Neural progenitor cell (in vitro differentiated cells): ENCODE measurements around the gene FHOD3. TPM values are rescaled to one million over a fixed set of nuclear protein-coding genes. Genes with fewer than 3 reads are reported as not detected.

Source experiments
- DNase-seq: peaks from one replicate; pipeline ENCODE4 v3.0.0-alpha.2; 2016; ENCODE audit warnings: low spot score
- H2AFZ ChIP-seq: fragments of 200-600 bp; sonication (generic); replicated peaks from 2 replicates; pipeline ENCODE4 v1.6.1; 2016; ENCODE audit warnings: antibody characterized with exemption
- H3F3A ChIP-seq: fragments of 200-600 bp; sonication (generic); 2 replicates; pipeline ENCODE4 v1.6.1; 2016; ENCODE audit warnings: antibody characterized with exemption, low read depth
- H3K27ac ChIP-seq: fragments of 200-600 bp; sonication (generic); 2 replicates; pipeline ENCODE4 v1.5.1; 2016; ENCODE audit warnings: mild to moderate bottlenecking
- H3K27me3 ChIP-seq: fragments of 200-600 bp; sonication (generic); 2 replicates; pipeline ENCODE4 v1.6.1; 2016; ENCODE audit warnings: mild to moderate bottlenecking, moderate library complexity
- H3K36me3 ChIP-seq: fragments of 200-600 bp; sonication (generic); 2 replicates; pipeline ENCODE4 v1.5.1; 2016
- H3K4me1 ChIP-seq: fragments of 200-600 bp; sonication (generic); 2 replicates; pipeline ENCODE4 v1.6.1; 2016; ENCODE audit warnings: mixed run types
- H3K4me2 ChIP-seq: fragments of 200-600 bp; sonication (generic); 2 replicates; pipeline ENCODE4 v1.6.1; 2016
- H3K4me3 ChIP-seq: fragments of 200-600 bp; sonication (generic); 2 replicates; pipeline ENCODE4 v1.5.1; 2016
- H3K79me2 ChIP-seq: fragments of 200-600 bp; sonication (generic); 2 replicates; pipeline ENCODE4 v1.6.1; 2016; ENCODE audit warnings: low read depth
- H3K9ac ChIP-seq: fragments of 200-600 bp; sonication (generic); 2 replicates; pipeline ENCODE4 v1.6.1; 2016
- H3K9me3 ChIP-seq: fragments of 200-600 bp; sonication (generic); 2 replicates; pipeline ENCODE4 v1.5.1; 2016; ENCODE audit warnings: low read depth
- H4K20me1 ChIP-seq: fragments of 200-600 bp; sonication (generic); 2 replicates; pipeline ENCODE4 v1.6.1; 2016; ENCODE audit warnings: low read depth
- H3K27ac Mint-ChIP-seq: 3 replicates; pipeline ENCODE4 v1.8.0; 2021; ENCODE audit warnings: mixed read lengths
- H3K27me3 Mint-ChIP-seq: 2 replicates; pipeline ENCODE4 v1.8.0; 2022; ENCODE audit warnings: low read depth, mild to moderate bottlenecking, inconsistent platforms, moderate library complexity, mixed read lengths; ENCODE audit not compliant: insufficient read depth
- H3K36me3 Mint-ChIP-seq: 3 replicates; pipeline ENCODE4 v1.8.0; 2021; ENCODE audit warnings: mixed read lengths
- H3K4me1 Mint-ChIP-seq: 3 replicates; pipeline ENCODE4 v1.8.0; 2021; ENCODE audit warnings: mixed read lengths
- H3K4me3 Mint-ChIP-seq: 3 replicates; pipeline ENCODE4 v1.8.0; 2021; ENCODE audit warnings: mild to moderate bottlenecking, moderate library complexity, mixed read lengths
- H3K9me3 Mint-ChIP-seq: 3 replicates; pipeline ENCODE4 v1.8.0; 2020; ENCODE audit warnings: mixed read lengths
- EZH2 ChIP-seq: fragments of 200-600 bp; sonication (generic); IDR thresholded peaks from 2 replicates; pipeline ENCODE4 v1.6.1; 2017; ENCODE audit warnings: antibody characterized with exemption, mild to moderate bottlenecking, moderate library complexity
- EZH2phosphoT487 ChIP-seq: fragments of 200-600 bp; sonication (generic); IDR thresholded peaks from 2 replicates; pipeline ENCODE4 v1.6.1; 2017; ENCODE audit warnings: antibody characterized with exemption
- total RNA-seq: library from RNA; depleted of rRNA; stranded (reverse); fragments of >200 nt; gene quantifications from 2 replicates; pipeline ENCODE4 v1.2.3, GENCODE V29; 2015; ENCODE audit warnings: low replicate concordance
- TF ChIP-seq, protein P1 (sequence below): fragments of 200-600 bp; sonication (generic); IDR thresholded peaks from 2 replicates; pipeline ENCODE4 v1.5.1; 2017; ENCODE audit warnings: antibody characterized with exemption, mild to moderate bottlenecking

Gene FHOD3
- total RNA-seq, 1 donor from 2014 or later, result 69.7 TPM

DNA sequence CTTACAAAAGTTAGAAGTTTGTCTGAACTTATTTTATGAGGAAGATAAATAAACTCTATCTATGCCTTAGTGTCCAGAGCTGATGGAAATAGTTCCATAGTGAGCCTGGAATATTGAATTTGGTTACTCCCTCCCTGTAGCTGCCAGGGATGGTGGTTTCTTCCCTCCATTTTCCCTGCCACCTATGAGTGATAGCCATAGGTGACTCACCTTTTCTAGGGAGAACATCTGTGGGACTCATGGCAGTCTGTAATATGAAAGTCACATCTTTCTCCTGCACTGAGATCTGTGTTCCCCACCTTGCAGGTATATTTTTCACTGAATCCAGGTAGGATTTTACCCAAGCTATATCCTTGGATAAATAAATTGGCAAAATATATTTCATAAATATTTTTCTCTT, 382.5 kb downstream of the FHOD3 start:
- H3K27ac Mint-ChIP-seq, result no peak overlapping the region
- Histone ChIP-seq H3K9ac (no peak overlapping the region), H4K20me1 (peaks cover 4% of the 10 kb centered on the region), H3F3A (no peaks in the 10 kb centered on the region), H3K27ac (no peak overlapping the region), H3K36me3 (peaks cover 30% of the 10 kb centered on the region), H3K9me3 (peaks cover 3% of the 10 kb centered on the region), H3K4me2 (no peak overlapping the region), H3K4me1 (no peaks in the 10 kb centered on the region), H2AFZ (no peak overlapping the region), H3K27me3 (no peaks in the 10 kb centered on the region), H3K79me2 (no peaks in the 10 kb centered on the region), H3K4me3 (no peak overlapping the region)
- no peak for DNase-seq
- TF ChIP-seq, protein P1, sequence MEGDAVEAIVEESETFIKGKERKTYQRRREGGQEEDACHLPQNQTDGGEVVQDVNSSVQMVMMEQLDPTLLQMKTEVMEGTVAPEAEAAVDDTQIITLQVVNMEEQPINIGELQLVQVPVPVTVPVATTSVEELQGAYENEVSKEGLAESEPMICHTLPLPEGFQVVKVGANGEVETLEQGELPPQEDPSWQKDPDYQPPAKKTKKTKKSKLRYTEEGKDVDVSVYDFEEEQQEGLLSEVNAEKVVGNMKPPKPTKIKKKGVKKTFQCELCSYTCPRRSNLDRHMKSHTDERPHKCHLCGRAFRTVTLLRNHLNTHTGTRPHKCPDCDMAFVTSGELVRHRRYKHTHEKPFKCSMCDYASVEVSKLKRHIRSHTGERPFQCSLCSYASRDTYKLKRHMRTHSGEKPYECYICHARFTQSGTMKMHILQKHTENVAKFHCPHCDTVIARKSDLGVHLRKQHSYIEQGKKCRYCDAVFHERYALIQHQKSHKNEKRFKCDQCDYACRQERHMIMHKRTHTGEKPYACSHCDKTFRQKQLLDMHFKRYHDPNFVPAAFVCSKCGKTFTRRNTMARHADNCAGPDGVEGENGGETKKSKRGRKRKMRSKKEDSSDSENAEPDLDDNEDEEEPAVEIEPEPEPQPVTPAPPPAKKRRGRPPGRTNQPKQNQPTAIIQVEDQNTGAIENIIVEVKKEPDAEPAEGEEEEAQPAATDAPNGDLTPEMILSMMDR, result no peak
- TF ChIP-seq EZH2 (no peak), EZH2phosphoT487 (no peak)
- no peak overlapping the region for H3K4me3 Mint-ChIP-seq
- H3K27me3 Mint-ChIP-seq, result peaks cover 2% of the 10 kb centered on the region
- peaks cover 35% of the 10 kb centered on the region for H3K36me3 Mint-ChIP-seq
- no peaks in the 10 kb centered on the region for H3K4me1 Mint-ChIP-seq
- peaks cover 15% of the 10 kb centered on the region for H3K9me3 Mint-ChIP-seq

DNA sequence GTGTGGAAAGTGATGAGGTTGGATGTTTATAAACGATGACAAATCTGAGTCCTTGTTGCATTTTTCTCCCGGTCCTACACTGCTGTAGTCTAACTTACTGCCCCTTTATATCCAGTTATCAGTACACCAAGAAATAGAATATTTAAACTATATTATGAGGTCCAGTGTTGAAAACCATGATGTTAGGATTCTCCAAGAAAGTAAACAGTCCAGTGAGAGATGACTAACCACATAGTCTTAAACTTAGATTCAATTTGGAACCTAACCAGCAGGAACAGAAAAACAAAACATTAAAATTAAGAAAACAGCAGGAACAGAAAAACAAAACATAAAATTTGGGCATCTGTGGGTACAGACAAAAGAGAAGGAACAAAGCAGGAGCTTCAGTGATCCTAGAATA, 388.1 kb downstream of the FHOD3 start:
- Histone ChIP-seq H3K27ac (no peak overlapping the region), H3K9ac (no peak overlapping the region), H3K4me2 (no peak overlapping the region), H3K4me3 (no peak overlapping the region), H3K9me3 (no peaks in the 10 kb centered on the region), H3K4me1 (no peaks in the 10 kb centered on the region), H3F3A (peaks cover 11% of the 10 kb centered on the region), H3K27me3 (no peaks in the 10 kb centered on the region), H3K36me3 (peaks cover 19% of the 10 kb centered on the region), H4K20me1 (peaks cover 7% of the 10 kb centered on the region), H3K79me2 (no peaks in the 10 kb centered on the region), H2AFZ (no peak overlapping the region)
- Mint-ChIP-seq H3K27me3 (no peaks in the 10 kb centered on the region), H3K36me3 (peaks cover 25% of the 10 kb centered on the region), H3K27ac (no peak overlapping the region), H3K4me3 (no peak overlapping the region), H3K4me1 (no peaks in the 10 kb centered on the region), H3K9me3 (peaks cover 5% of the 10 kb centered on the region)
- TF ChIP-seq EZH2phosphoT487, result no peak
- DNase-seq, result no peak

- Mint-ChIP-seq H3K9me3 (peaks cover 5% of the 10 kb centered on the region), H3K36me3 (peaks cover 13% of the 10 kb centered on the region), H3K4me3 (no peak overlapping the region), H3K4me1 (peaks cover 3% of the 10 kb centered on the region), H3K27me3 (no peaks in the 10 kb centered on the region), H3K27ac (no peak overlapping the region)
- Histone ChIP-seq H3F3A (peaks cover 11% of the 10 kb centered on the region), H3K79me2 (no peaks in the 10 kb centered on the region), H3K4me1 (no peaks in the 10 kb centered on the region), H3K27me3 (no peaks in the 10 kb centered on the region), H4K20me1 (peaks cover 7% of the 10 kb centered on the region), H2AFZ (no peak overlapping the region), H3K9me3 (no peaks in the 10 kb centered on the region), H3K4me2 (no peak overlapping the region), H3K9ac (no peak overlapping the region), H3K27ac (no peak overlapping the region), H3K36me3 (peaks cover 13% of the 10 kb centered on the region), H3K4me3 (no peak overlapping the region)
- peak; percentile 68 for DNase-seq
- TF ChIP-seq, protein P1, result peak; percentile 92
- TF ChIP-seq EZH2, result no peak
- TF ChIP-seq EZH2phosphoT487, result no peak
These were observed 390.8 kb downstream of the FHOD3 start for GRCh38 chr18:36688020-36688965.

GRCh38 chr18:36692371-36692770, 394.9 kb downstream of the FHOD3 start:
- Histone ChIP-seq H3F3A (peaks cover 1% of the 10 kb centered on the region), H4K20me1 (peaks cover 7% of the 10 kb centered on the region), H3K79me2 (no peaks in the 10 kb centered on the region), H3K9me3 (no peaks in the 10 kb centered on the region), H2AFZ (no peak overlapping the region), H3K4me3 (no peak overlapping the region), H3K9ac (no peak overlapping the region), H3K4me1 (no peaks in the 10 kb centered on the region), H3K27me3 (no peaks in the 10 kb centered on the region), H3K36me3 (no peaks in the 10 kb centered on the region), H3K4me2 (no peak overlapping the region), H3K27ac (no peak overlapping the region)
- H3K27me3 Mint-ChIP-seq, result no peaks in the 10 kb centered on the region
- H3K36me3 Mint-ChIP-seq, result peaks cover 6% of the 10 kb centered on the region
- TF ChIP-seq, protein P1, result no peak
- no peak for TF ChIP-seq EZH2
- no peak for TF ChIP-seq EZH2phosphoT487
- no peaks in the 10 kb centered on the region for H3K9me3 Mint-ChIP-seq
- no peak overlapping the region for H3K4me3 Mint-ChIP-seq
- no peak overlapping the region for H3K27ac Mint-ChIP-seq
- DNase-seq, result no peak
- H3K4me1 Mint-ChIP-seq, result peaks cover 3% of the 10 kb centered on the region
